Osteocyte (in vitro differentiated cells): ENCODE measurements around the gene INPP5J. TPM values are rescaled to one million over a fixed set of nuclear protein-coding genes. Genes with fewer than 3 reads are reported as not detected.

Experiments
- DNase-seq: peaks from one replicate; pipeline ENCODE4 v3.0.0; 2021; ENCODE audit warnings: mixed read lengths; ENCODE audit not compliant: unreplicated experiment; ENCODE audit errors: extremely low spot score
- H3K27ac Mint-ChIP-seq: one replicate; pipeline ENCODE4 v1.8.0; 2021; ENCODE audit warnings: mild to moderate bottlenecking, mixed read lengths; ENCODE audit not compliant: unreplicated experiment
- H3K27me3 Mint-ChIP-seq: one replicate; pipeline ENCODE4 v1.8.0; 2021; ENCODE audit warnings: mixed read lengths; ENCODE audit not compliant: unreplicated experiment
- H3K36me3 Mint-ChIP-seq: one replicate; pipeline ENCODE4 v1.8.0; 2021; ENCODE audit warnings: mixed read lengths; ENCODE audit not compliant: unreplicated experiment
- H3K4me1 Mint-ChIP-seq: one replicate; pipeline ENCODE4 v1.8.0; 2021; ENCODE audit warnings: mixed read lengths; ENCODE audit not compliant: unreplicated experiment
- H3K4me3 Mint-ChIP-seq: one replicate; pipeline ENCODE4 v1.8.0; 2021; ENCODE audit warnings: mild to moderate bottlenecking, moderate library complexity, mixed read lengths; ENCODE audit not compliant: unreplicated experiment
- H3K9me3 Mint-ChIP-seq: one replicate; pipeline ENCODE4 v1.8.0; 2021; ENCODE audit warnings: mixed read lengths; ENCODE audit not compliant: unreplicated experiment
- CTCF ChIP-seq: fragments of 200-600 bp; sonication (generic); IDR thresholded peaks from 2 replicates; pipeline ENCODE4 v1.5.0; 2021; ENCODE audit warnings: antibody characterized with exemption, mild to moderate bottlenecking, moderate library complexity
- total RNA-seq: library from RNA; stranded (reverse); gene quantifications from 2 replicates; pipeline ENCODE4 v1.2.1, GENCODE V29; 2021

Gene INPP5J
- total RNA-seq, 1 donor from 2014 or later = 3.5 TPM

GRCh38 chr22:31103899-31104694, 18.7 kb upstream of the INPP5J start:
- Mint-ChIP-seq H3K4me1 (peaks cover 43% of the 10 kb centered on the region), H3K27me3 (no peaks in the 10 kb centered on the region), H3K9me3 (no peaks in the 10 kb centered on the region), H3K4me3 (no peak overlapping the region), H3K36me3 (peaks cover 2% of the 10 kb centered on the region), H3K27ac (no peak overlapping the region)
- no peak for TF ChIP-seq CTCF
- no peak for DNase-seq

- H3K36me3 Mint-ChIP-seq = peaks cover 2% of the 10 kb centered on the region
- H3K27ac Mint-ChIP-seq = no peak overlapping the region
- no peaks in the 10 kb centered on the region for H3K9me3 Mint-ChIP-seq
- H3K27me3 Mint-ChIP-seq = no peaks in the 10 kb centered on the region
- no peak overlapping the region for H3K4me3 Mint-ChIP-seq
- peak; percentile 20 for TF ChIP-seq CTCF
- no peak for DNase-seq
- H3K4me1 Mint-ChIP-seq = peaks cover 43% of the 10 kb centered on the region
These were observed 17.9 kb upstream of the INPP5J start for GRCh38 chr22:31104869-31105268.

GRCh38 chr22:31105282-31105929, 17.4 kb upstream of the INPP5J start:
- peak overlapping the region; percentile 90 for H3K27ac Mint-ChIP-seq
- peaks cover 2% of the 10 kb centered on the region for H3K36me3 Mint-ChIP-seq
- no peak for TF ChIP-seq CTCF
- DNase-seq = no peak
- H3K27me3 Mint-ChIP-seq = no peaks in the 10 kb centered on the region
- H3K9me3 Mint-ChIP-seq = no peaks in the 10 kb centered on the region
- H3K4me1 Mint-ChIP-seq = peaks cover 43% of the 10 kb centered on the region
- H3K4me3 Mint-ChIP-seq = no peak overlapping the region

- no peak for DNase-seq
- Mint-ChIP-seq H3K4me3 (peak overlapping the region; percentile 93), H3K4me1 (peaks cover 42% of the 10 kb centered on the region), H3K36me3 (peaks cover 2% of the 10 kb centered on the region), H3K27me3 (no peaks in the 10 kb centered on the region), H3K9me3 (no peaks in the 10 kb centered on the region), H3K27ac (peak overlapping the region; percentile 90)
- TF ChIP-seq CTCF = no peak
These were observed 16.7 kb upstream of the INPP5J start for GRCh38 chr22:31106001-31106571.

- no peak for TF ChIP-seq CTCF
- peaks cover 2% of the 10 kb centered on the region for H3K36me3 Mint-ChIP-seq
- no peaks in the 10 kb centered on the region for H3K9me3 Mint-ChIP-seq
- peak overlapping the region; percentile 90 for H3K27ac Mint-ChIP-seq
- DNase-seq = no peak
- no peaks in the 10 kb centered on the region for H3K27me3 Mint-ChIP-seq
- H3K4me3 Mint-ChIP-seq = peak overlapping the region; percentile 93
- H3K4me1 Mint-ChIP-seq = peaks cover 40% of the 10 kb centered on the region
These were observed 16.0 kb upstream of the INPP5J start for GRCh38 chr22:31106731-31107177.
